Measurements from ENCODE around the gene BORCS8.
"Not testable (repeated sequence)": the region's sequence is repeated elsewhere in the genome, so short reads cannot be mapped to it uniquely, and the experiment has no call there.

BORCS8 gene

DNA sequence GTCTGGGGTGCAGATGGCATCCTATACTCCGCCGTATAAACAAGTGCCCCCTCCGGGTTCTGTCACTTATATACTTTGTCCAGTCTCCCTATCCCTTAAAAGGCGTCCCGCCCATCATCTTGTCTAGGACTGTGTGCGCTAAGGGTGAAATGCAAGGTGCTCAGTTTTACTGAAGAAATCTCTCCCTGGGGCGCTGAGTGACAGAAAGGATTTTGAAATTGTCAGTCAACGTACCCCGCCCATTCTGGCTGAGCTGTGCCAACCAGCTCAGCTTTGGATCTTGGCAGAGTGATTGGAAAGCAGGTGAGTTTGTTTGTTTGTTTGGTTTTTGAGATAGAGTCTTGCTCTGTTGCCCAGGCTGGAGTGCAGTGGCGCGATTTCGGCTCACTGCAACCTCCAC is 49.6 kb downstream of the BORCS8 start:
- DNase-seq (ENCODE audit: low read depth), result no peak
- TF ChIP-seq, protein P1, sequence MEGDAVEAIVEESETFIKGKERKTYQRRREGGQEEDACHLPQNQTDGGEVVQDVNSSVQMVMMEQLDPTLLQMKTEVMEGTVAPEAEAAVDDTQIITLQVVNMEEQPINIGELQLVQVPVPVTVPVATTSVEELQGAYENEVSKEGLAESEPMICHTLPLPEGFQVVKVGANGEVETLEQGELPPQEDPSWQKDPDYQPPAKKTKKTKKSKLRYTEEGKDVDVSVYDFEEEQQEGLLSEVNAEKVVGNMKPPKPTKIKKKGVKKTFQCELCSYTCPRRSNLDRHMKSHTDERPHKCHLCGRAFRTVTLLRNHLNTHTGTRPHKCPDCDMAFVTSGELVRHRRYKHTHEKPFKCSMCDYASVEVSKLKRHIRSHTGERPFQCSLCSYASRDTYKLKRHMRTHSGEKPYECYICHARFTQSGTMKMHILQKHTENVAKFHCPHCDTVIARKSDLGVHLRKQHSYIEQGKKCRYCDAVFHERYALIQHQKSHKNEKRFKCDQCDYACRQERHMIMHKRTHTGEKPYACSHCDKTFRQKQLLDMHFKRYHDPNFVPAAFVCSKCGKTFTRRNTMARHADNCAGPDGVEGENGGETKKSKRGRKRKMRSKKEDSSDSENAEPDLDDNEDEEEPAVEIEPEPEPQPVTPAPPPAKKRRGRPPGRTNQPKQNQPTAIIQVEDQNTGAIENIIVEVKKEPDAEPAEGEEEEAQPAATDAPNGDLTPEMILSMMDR (conservative IDR thresholded peaks at IDR 0.05; ENCODE audit: control insufficient read depth, insufficient read depth, low read depth, low read length), result no peak

DNA sequence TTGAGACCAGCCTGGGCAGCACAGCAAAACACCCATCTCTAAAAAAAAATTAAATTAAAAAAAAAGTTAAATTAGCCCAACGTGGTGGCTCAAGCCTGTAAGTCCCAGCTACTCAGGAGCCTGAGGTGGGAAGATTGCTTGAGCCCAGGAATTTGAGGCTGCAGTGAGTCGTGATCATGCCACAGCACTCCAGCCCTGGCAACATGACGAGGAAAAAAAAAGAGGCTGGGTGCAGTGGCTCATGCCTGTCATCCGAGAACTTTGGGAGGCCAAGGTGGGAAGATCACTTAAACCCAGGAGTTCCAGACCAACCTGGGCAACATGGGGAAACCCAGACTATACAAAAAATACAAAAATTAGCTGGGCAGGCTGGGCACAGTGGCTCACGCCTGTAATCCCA is 51.5 kb downstream of the BORCS8 start:
- no peak for DNase-seq (ENCODE audit: low read depth)
- H3K4me3 ChIP-seq (ENCODE audit: control insufficient read depth, low read depth, low read length), result no peak overlapping the region
- TF ChIP-seq, protein P1 (conservative IDR thresholded peaks at IDR 0.05; ENCODE audit: control insufficient read depth, insufficient read depth, low read depth, low read length), result no peak

More for the DNA sequence above, 49.6 kb downstream of the BORCS8 start:
- no peak overlapping the region for H3K4me3 ChIP-seq (ENCODE audit: control insufficient read depth, low read depth, low read length)

DNA sequence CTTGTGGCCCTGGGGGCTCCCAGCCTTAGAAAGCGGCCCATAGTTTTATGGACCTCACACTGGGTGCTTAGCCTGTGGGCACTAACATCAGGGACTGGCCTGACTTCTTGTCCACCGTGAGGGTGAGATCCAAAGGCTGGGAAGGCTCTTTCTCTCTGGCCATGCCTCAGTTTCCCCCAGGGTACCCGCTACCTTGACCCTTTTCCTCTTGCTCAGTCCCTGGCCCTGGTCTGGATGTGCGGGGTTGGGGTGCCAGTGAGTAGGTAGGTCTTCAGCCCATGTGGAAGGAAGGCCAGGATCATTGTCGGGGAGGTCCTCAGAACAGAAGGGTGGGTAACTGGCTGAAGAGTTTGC is 52.1 kb downstream of the BORCS8 start:
- no peak for DNase-seq (ENCODE audit: low read depth)
- TF ChIP-seq, protein P1 (conservative IDR thresholded peaks at IDR 0.05; ENCODE audit: control insufficient read depth, insufficient read depth, low read depth, low read length), result no peak
- H3K4me3 ChIP-seq (ENCODE audit: control insufficient read depth, low read depth, low read length), result no peak overlapping the region

DNA sequence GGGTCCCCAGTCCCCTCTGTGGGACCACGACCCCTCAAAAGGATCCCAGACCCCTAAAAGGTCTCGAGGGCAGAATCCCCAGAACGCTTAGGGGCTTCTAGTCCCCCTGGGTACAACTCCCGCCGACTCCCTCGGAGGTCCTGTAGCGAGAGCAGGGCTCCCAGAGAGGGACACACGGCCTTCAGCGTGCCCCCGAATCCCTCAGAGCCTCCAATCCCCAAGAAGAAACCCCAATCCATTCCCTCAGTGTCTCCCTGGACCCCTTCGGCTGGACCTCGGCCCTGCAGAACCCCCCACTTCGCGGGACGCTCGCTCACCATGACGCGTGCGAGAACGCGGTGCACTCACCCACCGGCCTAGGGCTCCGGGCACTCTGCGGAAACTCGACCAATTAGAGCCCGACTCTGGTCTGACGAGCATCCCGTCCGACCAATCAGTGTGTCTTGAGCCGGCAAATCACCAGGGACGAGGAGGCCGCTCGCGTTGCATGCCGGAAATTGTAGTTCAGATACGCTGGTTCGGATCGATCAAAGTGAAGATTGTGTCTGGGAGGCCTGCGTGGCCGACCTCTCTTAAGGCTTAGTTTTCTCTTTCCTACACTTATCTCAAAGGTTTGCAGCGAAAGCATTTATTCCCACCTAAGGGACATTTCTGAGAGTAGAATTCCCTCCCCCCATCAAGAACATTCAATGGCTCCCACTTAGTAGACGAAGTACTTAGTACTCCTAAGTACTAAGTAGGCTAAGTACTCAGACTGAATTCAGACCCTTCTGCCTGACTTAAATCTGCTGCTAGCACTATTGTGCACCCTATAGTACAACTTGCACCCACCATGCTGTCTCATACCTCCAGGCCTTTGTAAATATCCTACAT is 53.6 kb downstream of the BORCS8 start, which contains the start of gene TMEM161A:
Gene TMEM161A, minus strand, starts transcription at position 370 of the 873 bp plus-strand sequence. Its CDS starts 50 bp downstream, at position 320.
- TF ChIP-seq, protein P1 (conservative IDR thresholded peaks at IDR 0.05; ENCODE audit: control insufficient read depth, insufficient read depth, low read depth, low read length), result no peak
- peak; percentile 99 for DNase-seq (ENCODE audit: low read depth)

DNA sequence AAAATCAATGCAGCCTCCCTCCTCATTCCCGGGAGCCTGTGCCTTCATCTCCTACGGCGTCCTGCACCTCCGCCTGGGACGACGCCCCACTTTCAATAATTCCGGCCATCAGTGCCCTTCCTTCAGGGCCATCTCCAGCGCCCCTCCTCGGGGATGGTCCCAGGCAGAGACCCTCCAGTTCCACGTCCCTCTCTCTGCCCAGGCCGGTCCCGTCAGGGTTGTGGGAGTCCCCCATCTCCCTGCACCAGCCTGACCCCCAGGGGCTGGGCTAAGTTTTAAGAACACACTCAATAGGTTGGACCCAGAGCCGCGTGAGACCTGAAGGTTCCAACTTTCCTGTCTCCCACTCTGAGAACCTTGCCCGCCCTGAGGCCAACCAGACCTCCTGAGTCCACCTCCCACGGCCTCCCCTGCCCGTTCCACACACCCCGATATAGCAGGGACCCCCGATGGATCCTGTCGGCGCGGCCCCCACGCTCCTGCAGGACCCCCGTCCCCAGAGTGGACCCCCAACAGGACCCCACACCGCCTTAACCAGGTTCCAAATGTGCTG is 54.3 kb downstream of the BORCS8 start:
- DNase-seq (ENCODE audit: low read depth), result peak; percentile 7
- TF ChIP-seq, protein P1 (conservative IDR thresholded peaks at IDR 0.05; ENCODE audit: control insufficient read depth, insufficient read depth, low read depth, low read length), result no peak
- peak overlapping the region; percentile 93 for H3K4me3 ChIP-seq (ENCODE audit: control insufficient read depth, low read depth, low read length)

More for the DNA sequence above, 53.6 kb downstream of the BORCS8 start, which contains the start of gene TMEM161A:
- H3K4me3 ChIP-seq (ENCODE audit: control insufficient read depth, low read depth, low read length), result peak within 1 kb of the TSS; percentile 93

DNA sequence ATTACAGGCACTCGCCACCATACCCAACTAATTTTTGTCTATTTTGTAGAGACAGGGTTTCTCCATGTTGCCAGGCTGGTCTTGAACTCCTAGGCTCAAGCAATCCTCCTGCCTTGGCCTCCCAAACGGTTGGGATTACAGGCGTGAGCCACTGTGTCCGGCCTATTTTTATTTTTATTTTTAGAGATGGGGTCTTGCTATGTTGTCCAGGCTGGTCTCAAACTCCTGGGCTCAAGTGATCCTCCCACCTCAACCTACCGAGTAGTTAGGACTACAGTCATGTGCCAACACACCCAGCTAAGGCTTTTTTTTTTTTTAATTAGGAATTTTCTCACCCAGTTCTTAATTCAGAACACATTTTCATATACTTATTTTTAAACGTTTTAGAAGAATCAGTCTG is 56.2 kb downstream of the BORCS8 start:
- not testable (repeated sequence) for H3K4me3 ChIP-seq (ENCODE audit: control insufficient read depth, low read depth, low read length); DNase-seq (ENCODE audit: low read depth)

DNA sequence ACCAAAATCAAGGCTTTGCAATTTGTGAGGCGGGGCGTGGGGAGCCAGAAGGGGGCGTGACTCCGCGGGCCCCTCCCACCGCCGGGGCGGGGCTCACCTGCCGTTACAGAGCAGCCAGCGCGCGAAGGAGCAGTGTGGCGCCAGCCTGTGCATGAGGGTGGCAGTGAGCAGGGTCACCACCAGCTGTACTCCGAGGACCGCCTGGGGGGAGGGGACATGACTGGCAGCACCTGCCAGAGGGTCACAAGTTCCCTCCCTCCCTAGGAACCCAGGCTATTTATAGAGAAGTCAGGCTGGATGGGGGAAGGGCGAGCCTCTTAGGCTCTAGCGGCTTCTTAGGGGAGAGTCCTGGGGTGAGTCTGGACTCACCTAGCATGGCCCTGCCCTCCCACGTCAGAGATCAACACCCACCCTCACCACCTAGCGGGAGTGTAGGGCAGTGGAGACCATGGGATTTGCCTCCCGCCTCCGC is 57.2 kb downstream of the BORCS8 start:
- no peak for DNase-seq (ENCODE audit: low read depth)
- TF ChIP-seq, protein P1 (conservative IDR thresholded peaks at IDR 0.05; ENCODE audit: control insufficient read depth, insufficient read depth, low read depth, low read length), result no peak
- no peak overlapping the region for H3K4me3 ChIP-seq (ENCODE audit: control insufficient read depth, low read depth, low read length)
